ENCODE results near the gene AIFM3. TPM values are rescaled to one million over a fixed set of nuclear protein-coding genes. Genes with fewer than 3 reads are reported as not detected.

Gene AIFM3
- total RNA-seq, 1 experiment from 2014 or later = 1.1 TPM

GRCh38 chr22:20995329-20996030, 28.4 kb downstream of the AIFM3 start:
- H3K4me3 Mint-ChIP-seq (ENCODE audit: unreplicated experiment) = no peak overlapping the region
- intact Hi-C loops (cut with micrococcal nuclease) = no loop called here
- no peaks in the 10 kb centered on the region for H3K9me3 Mint-ChIP-seq (ENCODE audit: unreplicated experiment)
- BruUV-seq (replicated peaks) = no TSS peak
- ChIA-PET POLR2A (no interaction called here), CTCF (interaction anchor here (1.0 kb wide), 1 partner anchor 13 kb away, joined by 3 read pairs; the partner anchor contains the start of gene LZTR1)
- no peaks in the 10 kb centered on the region for H3K4me1 Mint-ChIP-seq (ENCODE audit: insufficient read depth, unreplicated experiment)
- H3K36me3 Mint-ChIP-seq (ENCODE audit: insufficient read depth, unreplicated experiment) = peaks cover 4% of the 10 kb centered on the region
- no peaks in the 10 kb centered on the region for H3K27me3 Mint-ChIP-seq (ENCODE audit: insufficient read depth, unreplicated experiment)
- no peak overlapping the region for H3K27ac Mint-ChIP-seq (ENCODE audit: low read depth, unreplicated experiment)
- TF ChIP-seq CTCF (IDR thresholded peaks at IDR 0.05; ENCODE audit: unreplicated experiment) = no peak
- no peak for DNase-seq (ENCODE audit: unreplicated experiment)

DNA sequence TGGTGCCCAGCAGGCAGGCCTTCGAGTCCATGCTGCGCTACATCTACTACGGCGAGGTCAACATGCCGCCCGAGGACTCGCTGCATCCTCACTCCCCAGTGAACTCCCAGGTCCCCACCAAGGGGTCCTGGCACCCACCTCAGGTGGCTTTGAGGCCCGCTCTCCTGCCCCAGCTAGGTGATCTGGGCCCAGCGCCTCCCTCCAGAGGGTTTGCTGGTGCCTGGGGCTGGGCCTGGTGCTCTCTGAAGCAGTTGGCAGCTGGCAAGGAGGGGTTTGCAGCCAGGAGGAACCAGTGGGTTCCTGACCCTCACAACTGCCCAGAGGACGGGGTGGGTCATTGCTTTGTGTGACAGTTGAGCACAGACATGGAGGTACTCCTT, 29.0 kb downstream of the AIFM3 start:
- TF ChIP-seq CTCF (IDR thresholded peaks at IDR 0.05; ENCODE audit: unreplicated experiment) = no peak
- H3K9me3 Mint-ChIP-seq (ENCODE audit: unreplicated experiment) = no peaks in the 10 kb centered on the region
- H3K36me3 Mint-ChIP-seq (ENCODE audit: insufficient read depth, unreplicated experiment) = peaks cover 4% of the 10 kb centered on the region
- H3K27ac Mint-ChIP-seq (ENCODE audit: low read depth, unreplicated experiment) = no peak overlapping the region
- ChIA-PET CTCF (interaction anchor here (1.0 kb wide), 1 partner anchor 14 kb away, joined by 3 read pairs; the partner anchor contains the start of gene LZTR1), POLR2A (interaction anchor here (0.7 kb wide), 1 partner anchor 14 kb away, joined by 3 read pairs; no protein-coding TSS in a partner anchor)
- H3K4me3 Mint-ChIP-seq (ENCODE audit: unreplicated experiment) = no peak overlapping the region
- BruUV-seq (replicated peaks) = no TSS peak
- intact Hi-C loops (cut with micrococcal nuclease) = no loop called here
- no peaks in the 10 kb centered on the region for H3K27me3 Mint-ChIP-seq (ENCODE audit: insufficient read depth, unreplicated experiment)
- no peak for DNase-seq (ENCODE audit: unreplicated experiment)
- no peaks in the 10 kb centered on the region for H3K4me1 Mint-ChIP-seq (ENCODE audit: insufficient read depth, unreplicated experiment)

DNA sequence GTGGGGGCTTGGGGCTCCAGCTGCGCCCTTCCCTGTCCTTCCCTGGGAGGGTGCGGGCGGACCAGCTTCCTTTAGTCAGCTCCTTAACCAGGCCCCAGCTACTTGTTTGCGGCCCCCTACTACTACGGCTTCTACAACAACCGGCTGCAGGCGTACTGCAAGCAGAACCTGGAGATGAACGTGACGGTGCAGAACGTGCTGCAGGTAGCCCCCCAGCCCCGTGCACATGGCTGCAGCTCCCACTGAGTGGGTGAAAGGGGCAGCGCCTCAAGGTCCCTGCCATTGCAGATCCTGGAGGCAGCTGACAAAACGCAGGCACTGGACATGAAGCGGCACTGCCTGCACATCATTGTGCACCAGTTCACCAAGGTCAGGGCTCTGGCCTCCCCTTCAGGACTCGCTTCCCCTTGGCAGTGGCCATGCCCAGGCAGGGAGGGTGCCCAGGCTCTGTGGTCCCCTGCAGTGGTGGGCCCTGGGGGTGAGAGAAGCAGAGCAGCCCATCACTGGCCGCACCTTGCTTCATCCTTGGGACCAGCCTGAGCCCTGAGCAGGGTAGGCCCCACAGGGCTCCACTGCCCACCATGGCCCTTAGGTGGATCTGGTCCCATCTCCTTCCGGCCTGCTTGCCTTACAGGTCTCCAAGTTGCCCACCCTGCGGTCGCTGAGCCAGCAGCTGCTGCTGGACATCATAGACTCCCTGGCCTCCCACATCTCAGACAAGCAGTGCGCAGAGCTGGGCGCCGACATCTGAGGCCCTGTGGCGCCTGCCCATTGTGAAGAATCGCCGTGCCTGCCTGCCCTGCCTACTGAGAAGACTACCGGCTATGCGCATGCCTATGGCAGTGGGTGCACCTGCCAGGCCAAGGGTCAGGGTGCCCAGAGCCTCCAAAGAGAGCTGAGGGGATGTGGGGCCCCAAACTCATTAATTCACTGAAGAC, 29.8 kb downstream of the AIFM3 start:
- H3K27ac Mint-ChIP-seq (ENCODE audit: low read depth, unreplicated experiment) = no peak overlapping the region
- H3K27me3 Mint-ChIP-seq (ENCODE audit: insufficient read depth, unreplicated experiment) = no peaks in the 10 kb centered on the region
- TF ChIP-seq CTCF (IDR thresholded peaks at IDR 0.05; ENCODE audit: unreplicated experiment) = no peak
- H3K9me3 Mint-ChIP-seq (ENCODE audit: unreplicated experiment) = no peaks in the 10 kb centered on the region
- ChIA-PET CTCF (interaction anchor here (1.0 kb wide), 1 partner anchor 15 kb away, joined by 3 read pairs; the partner anchor contains the start of gene LZTR1), POLR2A (interaction anchor here (0.7 to 1.0 kb wide), 2 partner anchors 15 to 40 kb away, joined by 3 read pairs; no protein-coding TSS in a partner anchor)
- DNase-seq (ENCODE audit: unreplicated experiment) = no peak
- intact Hi-C loops (cut with micrococcal nuclease) = no loop called here
- no TSS peak for BruUV-seq (replicated peaks)
- H3K4me1 Mint-ChIP-seq (ENCODE audit: insufficient read depth, unreplicated experiment) = no peaks in the 10 kb centered on the region
- no peak overlapping the region for H3K4me3 Mint-ChIP-seq (ENCODE audit: unreplicated experiment)
- peaks cover 13% of the 10 kb centered on the region for H3K36me3 Mint-ChIP-seq (ENCODE audit: insufficient read depth, unreplicated experiment)

Measured in MCF 10A (cell line).